GM23248 (cell line): ENCODE results near the gene CEP152.

Experiments used
- EZH2 ChIP-seq: fragments of 200-600 bp; sonication (generic); IDR thresholded peaks from 2 replicates; pipeline ENCODE4 v1.6.1; 2018; ENCODE audit warnings: antibody characterized with exemption, mild to moderate bottlenecking; ENCODE audit not compliant: insufficient read depth, poor library complexity, severe bottlenecking
- EZH2phosphoT487 ChIP-seq: fragments of 200-600 bp; sonication (generic); IDR thresholded peaks from 2 replicates; pipeline ENCODE4 v1.6.1; 2018; ENCODE audit warnings: antibody characterized with exemption, moderate library complexity, mild to moderate bottlenecking, low read depth; ENCODE audit not compliant: insufficient read depth

DNA sequence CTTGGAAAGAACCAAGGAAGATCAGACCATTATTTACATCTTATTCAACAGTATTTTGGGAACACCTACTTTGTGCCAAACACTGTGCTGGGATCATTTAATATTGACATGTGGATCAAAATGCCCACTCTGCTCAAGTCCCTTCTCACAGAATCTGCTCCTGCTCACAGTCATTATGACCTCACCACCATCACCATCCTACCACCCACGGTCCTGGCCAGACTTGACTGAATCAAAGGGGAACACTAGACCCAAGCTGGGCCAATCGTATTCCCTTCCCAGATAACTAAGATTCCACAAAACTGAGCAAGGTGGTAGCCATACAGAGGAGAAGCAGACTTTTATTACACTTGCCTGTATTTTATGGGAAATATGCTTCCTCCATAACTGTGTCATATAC is 3.4 kb upstream of the CEP152 start:
- TF ChIP-seq EZH2phosphoT487 (no peak), EZH2 (no peak)
